K562 (cell line): ENCODE results near the gene SYNCRIP. TPM values are rescaled to one million over a fixed set of nuclear protein-coding genes. Genes with fewer than 3 reads are reported as not detected.

Experiments
- ATAC-seq: fragments of 200-7000 bp; cut with Tn5 transposase; 3 replicates; pipeline ENCODE4 v1.9.1; 2020; ENCODE audit warnings: moderate library complexity
- BruUV-seq: library from RNA; stranded (reverse); fragments of 400-500 nt; replicated peaks from 2 replicates; lab custom pipeline; 2021; lab: Mats Ljungman, UMichigan
- CTCF ChIA-PET: fragments of 300-600 bp; formaldehyde crosslinking; extraction: SDS; loops from one replicate; lab custom pipeline; 2021; ENCODE audit warnings: low intra/inter-chr PET ratio; lab: Yijun Ruan, JAX
- POLR2A ChIA-PET: fragments of 300-600, 350-650 bp; sonication (Branson Sonifier 250); formaldehyde crosslinking; extraction: SDS; loops from one replicate; lab custom pipeline; 2021; ENCODE audit warnings: antibody characterized with exemption, inconsistent platforms; lab: Yijun Ruan, JAX
- DNase-seq, 4 experiments: peaks; one replicate each; pipeline versions ENCODE4 v3.0.0 to v3.0.0-alpha.2; 2011 to 2018; ENCODE audit warnings: low spot score in 3 of 4, mixed read lengths in 3 of 4; ENCODE audit errors: extremely low read depth in 1 of 4
- FAIRE-seq: peaks from 2 replicates; lab custom pipeline; 2011; peaks lifted over from hg19 to GRCh38; lab: Jason Lieb, UNC
- H2AFZ ChIP-seq: 2 replicates; pipeline ENCODE4 v1.6.0; 2011; ENCODE audit warnings: low read depth, low read length, control low read depth, inconsistent platforms
- H3K27ac ChIP-seq: fragments of 200-600 bp; 3 replicates; pipeline ENCODE4 v1.8.0; 2011; ENCODE audit warnings: low read depth, mild to moderate bottlenecking, control low read depth, inconsistent platforms, low read length, moderate library complexity, mixed read lengths; ENCODE audit errors: extremely low read depth
- H3K27me3 ChIP-seq, 2 experiments: fragments of 300-600 bp in 1 of 2; 2 replicates in 1 of 2; 3 replicates in 1 of 2; pipeline versions ENCODE4 v1.6.0 to v1.8.0; 2011; ENCODE audit warnings: inconsistent platforms in 2 of 2, low read length in 2 of 2, mild to moderate bottlenecking in 1 of 2, mixed read lengths in 1 of 2, moderate library complexity in 1 of 2; ENCODE audit not compliant: control insufficient read depth in 2 of 2, insufficient read depth in 2 of 2
- H3K36me3 ChIP-seq: fragments of 300-600 bp; 3 replicates; pipeline ENCODE4 v1.8.0; 2011; ENCODE audit warnings: mild to moderate bottlenecking, low read length, inconsistent platforms; ENCODE audit not compliant: control insufficient read depth, insufficient read depth
- H3K4me1 ChIP-seq, 2 experiments: fragments of 200-600 bp in 1 of 2; replicated peaks in 1 of 2; 2 replicates in 1 of 2; 3 replicates in 1 of 2; pipeline versions ENCODE4 v1.5.1 to v1.8.0; 2011; ENCODE audit warnings: inconsistent platforms in 2 of 2, low read length in 2 of 2, mild to moderate bottlenecking in 1 of 2, mixed read lengths in 1 of 2, moderate library complexity in 1 of 2; ENCODE audit not compliant: control insufficient read depth in 2 of 2, insufficient read depth in 2 of 2
- H3K4me2 ChIP-seq: 2 replicates; pipeline ENCODE4 v1.6.1; 2011; ENCODE audit warnings: low read length, control low read depth, inconsistent platforms, mixed read lengths; ENCODE audit not compliant: insufficient read depth
- H3K4me3 ChIP-seq: fragments of 200-600 bp; sonication (generic), shearing (Covaris generic); 2 replicates; pipeline ENCODE4 v1.5.1; 2016; ENCODE audit warnings: control low read depth, inconsistent platforms
- H3K79me2 ChIP-seq: fragments of 200-600 bp; 3 replicates; pipeline ENCODE4 v1.8.0; 2011; ENCODE audit warnings: low read length, inconsistent platforms; ENCODE audit not compliant: control insufficient read depth, insufficient read depth
- H3K9ac ChIP-seq, 2 experiments: 2 replicates each; pipeline versions ENCODE4 v1.6.0 to v1.6.1; 2011; ENCODE audit warnings: low read depth in 2 of 2, low read length in 2 of 2, control low read depth in 1 of 2, inconsistent platforms in 1 of 2, mild to moderate bottlenecking in 1 of 2, mixed read lengths in 1 of 2; ENCODE audit not compliant: insufficient read depth in 1 of 2
- H3K9me1 ChIP-seq: one replicate; pipeline ENCODE4 v1.6.0; 2011; ENCODE audit warnings: inconsistent platforms, mild to moderate bottlenecking, low read length, moderate library complexity; ENCODE audit not compliant: control insufficient read depth, insufficient read depth
- H3K9me3 ChIP-seq: replicated peaks from 2 replicates; pipeline ENCODE4 v1.5.1; 2011; ENCODE audit warnings: low read depth, low read length, inconsistent platforms; ENCODE audit not compliant: control insufficient read depth, insufficient read depth
- H4K20me1 ChIP-seq: replicated peaks from 2 replicates; pipeline ENCODE4 v1.6.1; 2011; ENCODE audit warnings: low read length, inconsistent platforms, mixed read lengths; ENCODE audit not compliant: control insufficient read depth, insufficient read depth
- CBX3 ChIP-seq, 2 experiments: IDR thresholded peaks; 1 replicate in 1 of 2; 2 replicates in 1 of 2; pipeline ENCODE4 v1.6.1; 2012; ENCODE audit warnings: inconsistent platforms in 2 of 2, low read length in 2 of 2, borderline replicate concordance in 1 of 2, control low read depth in 1 of 2
- MEF2D ChIP-seq: conservative IDR thresholded peaks from 2 replicates; pipeline ENCODE4 v1.6.1; 2016; ENCODE audit warnings: low read depth, missing genetic modification characterization, missing compliant biosample characterization
- PHF21A ChIP-seq: fragments of 450-650 bp; IDR thresholded peaks from 2 replicates; pipeline ENCODE4 v1.6.1; 2017; ENCODE audit warnings: low read depth, borderline replicate concordance
- RBM25 ChIP-seq: fragments of 200-400 bp; formaldehyde crosslinking; IDR thresholded peaks from 2 replicates; pipeline ENCODE4 v1.6.1; 2018; ENCODE audit warnings: low read length, low read depth, moderate library complexity; ENCODE audit not compliant: severe bottlenecking
- TRIM24 ChIP-seq, 2 experiments: fragments of 450-650 bp; IDR thresholded peaks; 2 replicates each; pipeline ENCODE4 v1.6.1; 2016
- TRIM28 ChIP-seq: fragments of 450-650 bp; IDR thresholded peaks from 2 replicates; pipeline ENCODE4 v1.6.1; 2017
- ZNF280A ChIP-seq: fragments of 450-650 bp; IDR thresholded peaks from 2 replicates; pipeline ENCODE4 v1.6.1; 2018; ENCODE audit warnings: mild to moderate bottlenecking, low read depth; ENCODE audit not compliant: partially characterized antibody
- in situ Hi-C: fragments of 300-500 bp; cut with MboI; formaldehyde crosslinking; loops from 4 replicates; pipeline ENCODE4 v1.15.0; 2018; ENCODE audit warnings: inconsistent platforms, mixed read lengths
- intact Hi-C: fragments of 100-400 bp; cut with micrococcal nuclease; formaldehyde crosslinking; loops from 2 replicates; pipeline ENCODE4 v1.14.2; 2022
- polyA plus RNA-seq, 8 experiments: library from polyadenylated mRNA; depleted of rRNA in 4 of 8; stranded (reverse) in 5 of 8; unstranded in 3 of 8; fragments of >200 nt; fragmentation: Nextera tagmentation in 2 of 8; fragmentation: Illumina TruSeq in 1 of 8; extraction: Ambion mirVana in 2 of 8; extraction: Trizol in 1 of 8; gene quantifications; 2 replicates each; pipeline versions ENCODE4 v1.2.1 to v1.2.3, GENCODE V29; 2011 to 2014; ENCODE audit warnings: inconsistent platforms in 1 of 8, missing spikeins in 1 of 8
- total RNA-seq, 7 experiments: library from RNA; depleted of rRNA in 6 of 7; stranded (reverse); fragments of >200 nt in 6 of 7; fragmentation: Illumina TruSeq in 2 of 7; extraction: Trizol in 2 of 7; gene quantifications; 2 replicates each; pipeline versions ENCODE4 v1.2.1 to v1.2.3, GENCODE V29; 2011 to 2021; ENCODE audit warnings: low replicate concordance in 1 of 7

The SYNCRIP gene
- total and polyA plus RNA-seq, 9 of the 15 experiments (the other 6 are each of a cell fraction or from before 2014, with no cell fraction given) = 46.5 to 295 (median 140) TPM

GRCh38 chr6:85581572-85581971, 61.1 kb downstream of the SYNCRIP start:
- Histone ChIP-seq H3K4me1 (peaks cover 8 to 22% of the 10 kb centered on the region in 2 experiments), H4K20me1 (no peaks in the 10 kb centered on the region), H3K79me2 (peaks cover 87% of the 10 kb centered on the region), H2AFZ (no peak overlapping the region), H3K36me3 (peaks cover 19% of the 10 kb centered on the region), H3K9ac (no peak overlapping the region), H3K9me1 (no peaks in the 10 kb centered on the region), H3K4me3 (no peak overlapping the region), H3K9me3 (peaks cover 4% of the 10 kb centered on the region), H3K4me2 (no peak overlapping the region), H3K27ac (peak overlapping the region; percentile 81; the same call in 1 of the 3 replicates), H3K27me3 (no peaks in the 10 kb centered on the region)
- intact Hi-C loops = no loop called here
- in situ Hi-C loops = no loop called here
- ATAC-seq (no peak), DNase-seq (no peak), FAIRE-seq (no peak)
- ChIA-PET CTCF (no interaction called here), POLR2A (interaction anchor here (0.6 to 1.9 kb wide), 2 partner anchors 8 to 70 kb away, joined by 3 to 14 read pairs; no protein-coding TSS in a partner anchor)
- BruUV-seq = no TSS peak
- TF ChIP-seq ZNF280A (peak; percentile 78), RBM25 (peak; percentile 58), TRIM28 (peak; percentile 95), TRIM24 (IDR thresholded peaks at IDR 0.05) (peak in 1 of 2 experiments; percentile 76; a peak in 3 of 4 replicates), MEF2D (tag) (no peak), CBX3 (IDR thresholded peaks at IDR 0.05; ENCODE audit: borderline replicate concordance in 1 of 2, low read length in 2 of 2) (peak in 1 of 2 experiments; percentile 95; a peak in 2 of 3 replicates), PHF21A (no peak)
